NOMO-1 treated with DMSO at 0.1 percent for 48 hours (cell line): ENCODE results near the gene ZNF473.
A peak's percentile ranks its signal among the peaks of the same experiment; 100 is the strongest.

ENCODE experiments used
- DNase-seq: peaks from one replicate; lab custom pipeline; 2025; ENCODE audit not compliant: unreplicated experiment; lab: John Stamatoyannopoulos, UW

The ZNF473 gene

DNA sequence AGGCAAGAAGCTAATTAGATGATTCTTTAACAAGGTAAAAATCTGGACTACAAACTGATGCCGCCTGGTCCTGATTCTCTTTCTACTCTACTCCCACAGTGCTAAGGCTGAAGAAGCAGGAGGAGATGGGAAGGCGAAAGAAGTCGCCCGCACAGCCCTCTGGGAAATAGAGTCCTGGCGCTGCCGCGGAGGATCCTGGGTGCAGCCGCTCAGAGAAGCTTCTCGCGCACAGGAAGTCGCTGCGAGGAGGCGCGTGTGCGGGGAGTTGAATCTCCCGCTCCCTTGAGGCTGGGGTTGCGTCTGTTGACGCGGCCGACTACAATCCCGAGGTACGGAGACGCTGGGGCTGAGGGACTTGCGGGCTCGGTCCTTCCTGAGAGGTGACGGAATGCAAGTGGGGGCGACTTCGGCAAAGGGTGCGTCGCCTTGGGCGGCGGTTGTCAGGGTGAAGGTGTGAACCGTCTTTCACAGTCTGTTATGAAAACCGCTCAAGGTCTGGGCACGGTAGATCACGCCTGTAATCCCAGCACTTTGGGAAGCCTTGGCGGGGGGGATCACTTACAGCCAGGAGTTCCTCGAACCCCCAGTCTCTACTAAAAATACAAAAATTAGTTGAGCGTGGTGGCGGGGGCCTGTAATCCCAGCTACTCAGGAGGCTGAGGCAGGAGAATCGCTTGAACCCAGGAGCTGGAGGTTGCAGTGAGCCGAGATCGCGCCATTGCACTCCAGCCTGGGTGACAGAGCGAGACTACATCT, at the start of gene ZNF473:
Gene ZNF473, plus strand, starts transcription at position 212 of the 756 bp plus-strand sequence. CDS start 5,078 bp downstream, outside the sequence.
- peak; percentile 98 for DNase-seq

DNA sequence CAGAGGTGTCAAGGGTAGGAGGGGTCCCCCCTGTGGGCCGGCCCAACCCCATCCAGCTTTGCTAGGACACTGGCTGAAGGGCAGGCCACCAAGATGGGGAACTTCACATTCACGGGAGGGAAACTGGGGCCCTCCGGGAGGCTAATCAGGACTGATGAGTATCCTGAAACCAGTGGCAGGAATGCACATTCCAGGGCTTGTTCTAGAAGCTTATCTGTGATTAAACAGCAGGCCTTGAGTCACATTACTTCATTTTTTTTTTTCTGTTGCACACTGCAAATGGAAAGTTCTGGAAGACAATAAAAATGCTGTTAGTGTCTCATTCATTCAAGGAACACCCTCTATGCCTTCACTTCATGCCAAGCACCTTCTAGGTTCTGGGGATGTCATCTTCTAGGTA, 49.3 kb upstream of the ZNF473 start:
- DNase-seq = no peak

DNA sequence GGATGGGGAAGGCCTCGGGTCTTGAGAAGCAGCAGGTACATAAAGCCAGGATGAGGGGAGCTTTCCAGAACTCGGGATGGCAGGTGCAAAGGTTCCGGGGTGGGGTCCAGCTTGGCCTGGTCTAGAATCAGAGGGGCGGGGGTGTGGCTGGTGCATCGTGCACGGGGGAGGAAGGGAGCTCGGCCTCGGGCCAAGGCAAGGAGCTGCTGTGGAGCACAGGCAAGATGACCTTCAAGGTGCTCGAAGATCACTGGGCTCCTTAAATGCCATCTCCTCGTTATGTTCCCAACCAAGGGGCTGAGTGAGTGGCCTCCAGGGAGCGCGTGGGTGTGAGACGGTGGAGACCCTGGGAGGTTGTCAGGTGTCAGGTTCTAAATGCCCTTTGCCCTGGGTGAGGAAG, 48.7 kb upstream of the ZNF473 start:
- no peak for DNase-seq

DNA sequence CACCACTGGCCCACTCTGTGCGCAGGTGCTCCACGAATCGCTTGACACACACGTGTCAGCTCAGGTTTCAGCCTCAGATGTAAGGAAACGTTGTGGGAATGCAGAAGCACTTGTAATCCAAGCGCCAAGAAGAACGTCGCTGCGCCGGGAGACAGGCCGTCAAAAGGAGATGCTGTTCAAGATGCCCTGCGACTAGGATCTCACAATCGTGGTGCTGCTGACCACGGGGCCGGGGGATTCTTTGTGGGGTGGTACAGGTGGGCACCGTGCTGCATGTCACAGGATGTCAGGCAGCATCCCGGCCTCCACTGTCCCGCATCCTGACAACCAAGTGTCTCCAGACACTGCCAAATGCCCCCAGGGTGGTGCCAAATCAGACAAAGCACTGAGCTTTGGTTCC, 47.9 kb upstream of the ZNF473 start:
- DNase-seq = no peak

DNA sequence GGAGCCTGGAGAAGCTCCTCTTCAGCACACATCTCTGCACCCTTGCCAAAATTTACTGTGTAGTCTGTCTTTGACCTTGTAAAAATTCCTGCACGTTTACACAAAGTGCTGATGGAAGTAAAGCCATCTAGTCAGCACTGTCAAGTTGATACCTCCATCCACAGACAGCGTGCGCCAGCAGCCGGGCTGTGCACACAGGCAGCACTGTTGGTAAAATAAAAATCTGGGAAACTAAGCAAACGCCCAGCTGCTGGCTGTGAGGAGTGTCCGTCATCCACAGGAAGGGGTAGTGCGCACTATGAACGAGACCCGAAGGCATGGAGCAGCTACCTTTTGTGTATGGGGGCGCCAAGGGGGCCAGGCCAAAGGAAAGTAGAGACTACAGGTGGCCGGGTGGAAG, 47.5 kb upstream of the ZNF473 start:
- no peak for DNase-seq

DNA sequence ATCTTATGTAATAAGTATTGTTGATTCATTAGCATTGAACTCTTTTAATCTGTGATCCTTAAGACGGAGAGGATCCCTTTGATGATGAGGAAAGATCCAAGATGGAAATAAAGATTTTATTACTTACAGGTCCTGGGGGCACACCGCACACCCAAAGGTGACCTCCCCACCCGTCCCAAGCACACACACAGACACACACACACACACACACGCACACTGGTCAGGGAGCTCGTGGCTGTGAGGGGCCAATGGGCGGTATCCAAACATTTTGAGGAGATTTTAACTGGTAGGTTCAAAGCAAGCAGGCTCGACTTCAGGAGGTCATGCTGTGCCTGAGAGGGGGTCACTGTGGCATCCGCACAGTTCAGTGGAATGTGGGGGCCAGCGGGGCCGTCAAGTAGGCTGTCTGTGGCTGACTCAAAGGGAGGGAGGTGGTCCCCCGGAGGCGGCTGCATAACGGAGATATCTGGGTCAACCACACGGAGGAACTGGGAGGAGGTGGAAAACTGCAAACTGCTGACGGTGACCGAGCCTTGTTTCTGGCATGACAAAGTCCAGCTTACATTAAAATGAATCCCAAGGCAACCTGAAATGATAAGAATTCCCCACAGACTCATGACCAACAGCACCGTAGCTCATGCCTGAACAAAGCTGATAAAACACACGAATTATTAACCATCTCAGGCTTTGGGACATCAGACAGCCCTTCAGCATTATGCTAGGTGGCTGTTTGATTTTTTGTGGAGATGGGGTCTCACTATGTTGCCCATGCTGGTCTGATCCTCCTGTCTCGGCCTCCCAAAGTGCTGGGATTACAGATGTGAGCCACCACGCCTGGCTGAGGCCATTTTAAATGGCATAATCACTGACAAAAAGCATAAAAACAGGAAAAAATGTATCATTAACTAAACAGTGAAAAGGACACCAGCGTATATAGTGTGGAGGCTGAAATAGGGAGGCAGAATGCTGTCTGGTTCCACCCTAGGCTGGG, 43.9 kb upstream of the ZNF473 start:
- no peak for DNase-seq

DNA sequence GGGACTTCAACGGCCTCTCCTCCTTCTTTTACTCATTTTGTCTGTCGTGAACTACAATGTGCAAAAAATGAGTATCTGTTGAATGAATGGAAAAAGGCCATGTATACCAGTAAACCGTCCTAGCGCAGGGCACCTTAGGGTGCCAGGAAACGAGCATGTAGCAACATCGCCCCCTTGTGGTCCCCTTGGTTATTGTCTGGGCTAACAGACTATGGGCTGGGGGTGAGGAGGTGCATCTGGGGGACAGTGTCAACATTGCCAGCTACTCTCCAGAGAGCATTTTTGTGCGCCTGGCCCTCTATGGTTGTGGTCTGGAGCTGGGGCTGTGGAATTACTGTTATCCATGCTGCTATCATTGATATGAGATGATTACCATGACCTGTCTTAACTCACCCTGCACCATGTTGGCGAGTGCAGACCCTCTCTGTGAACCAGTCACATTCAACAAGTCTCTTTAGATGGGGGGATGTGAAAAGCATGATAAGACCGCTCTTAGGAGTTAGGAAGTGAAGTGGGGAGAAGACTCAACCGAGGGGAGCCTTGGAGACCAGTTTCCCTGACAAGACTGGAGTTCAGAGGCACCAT, 42.1 kb upstream of the ZNF473 start:
- DNase-seq = peak; percentile 56

DNA sequence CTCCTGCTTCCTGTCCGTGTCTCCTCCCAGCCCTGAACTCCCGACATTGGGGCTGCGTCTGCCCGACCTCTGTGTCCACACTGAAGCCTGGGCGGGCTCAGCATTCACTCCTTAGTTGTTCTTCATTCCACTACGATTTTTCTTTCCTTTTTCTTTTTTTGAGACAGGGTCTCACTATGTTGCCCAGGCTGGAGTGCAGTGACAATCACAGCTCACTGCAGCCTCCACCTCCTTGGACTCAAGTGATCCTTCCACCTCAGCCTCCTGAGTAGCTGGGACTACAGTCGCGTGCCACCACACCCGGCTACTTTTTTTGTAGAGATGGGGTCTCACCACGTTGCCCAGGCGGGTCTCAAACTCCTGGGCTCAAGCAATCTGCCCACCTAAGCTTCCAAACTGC, 41.3 kb upstream of the ZNF473 start:
- DNase-seq = no peak

DNA sequence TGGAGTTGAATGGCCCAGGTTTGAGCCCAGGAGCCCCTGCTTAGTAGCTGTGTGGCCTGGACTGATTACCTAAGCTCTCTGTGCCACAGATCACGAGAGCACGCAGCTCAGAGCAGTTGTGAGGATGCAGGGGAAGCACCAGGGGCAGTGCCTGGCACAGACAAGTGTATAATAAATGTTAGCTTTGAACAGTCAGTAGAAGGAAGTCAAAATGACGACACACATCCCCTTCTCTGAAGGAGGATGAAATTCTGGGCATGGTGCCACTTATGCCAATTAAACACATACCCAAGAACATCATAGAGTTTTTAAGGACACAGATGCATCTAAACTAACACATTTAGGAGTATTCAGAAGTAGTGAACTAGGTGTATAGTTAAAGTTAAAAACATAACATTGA, 39.9 kb upstream of the ZNF473 start:
- no peak for DNase-seq

DNA sequence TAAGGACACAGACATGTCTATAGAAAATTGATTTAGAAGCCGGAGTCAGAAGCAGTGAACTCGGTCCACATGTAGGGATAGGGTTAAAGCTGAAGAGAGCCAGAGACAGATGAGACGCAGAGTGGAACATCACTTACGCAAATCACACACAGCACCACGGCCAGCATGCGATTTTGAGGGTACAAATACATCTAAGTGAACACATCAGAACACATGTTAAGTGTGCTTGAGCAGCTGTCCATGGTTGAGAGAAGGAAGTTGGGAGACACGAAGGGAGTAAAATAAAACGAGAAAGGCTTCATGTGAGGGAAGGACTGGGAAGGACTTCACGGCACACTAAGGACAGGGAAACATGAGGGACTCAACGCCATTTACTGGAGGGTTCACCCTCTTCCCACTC, 39.5 kb upstream of the ZNF473 start:
- no peak for DNase-seq

DNA sequence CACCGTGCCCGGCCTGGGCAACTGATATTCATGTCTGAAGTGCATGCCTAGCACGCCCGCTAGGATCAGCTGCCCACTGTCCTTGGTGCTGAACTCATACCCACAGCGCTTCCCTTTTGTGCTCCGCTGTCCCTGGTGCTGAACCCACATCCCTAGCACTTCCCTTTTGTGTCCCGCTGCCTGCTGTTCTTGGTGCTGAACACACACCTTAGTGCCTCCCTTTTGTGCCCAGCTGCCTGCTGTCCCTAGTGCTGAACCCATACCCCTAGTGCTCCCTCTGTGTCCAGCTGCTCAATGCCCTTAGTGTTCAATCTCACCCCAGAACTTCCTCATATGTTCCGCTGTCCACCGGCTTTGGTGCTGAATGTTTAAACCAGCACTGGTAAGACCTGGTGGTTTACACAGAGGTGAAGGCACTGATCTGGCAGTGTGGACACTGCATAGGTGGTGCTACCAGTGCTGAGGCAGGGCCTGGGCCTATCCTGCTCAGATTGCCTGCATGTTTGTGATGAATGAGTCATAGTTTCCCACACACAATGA, 38.6 kb upstream of the ZNF473 start:
- DNase-seq = peak; percentile 97

DNA sequence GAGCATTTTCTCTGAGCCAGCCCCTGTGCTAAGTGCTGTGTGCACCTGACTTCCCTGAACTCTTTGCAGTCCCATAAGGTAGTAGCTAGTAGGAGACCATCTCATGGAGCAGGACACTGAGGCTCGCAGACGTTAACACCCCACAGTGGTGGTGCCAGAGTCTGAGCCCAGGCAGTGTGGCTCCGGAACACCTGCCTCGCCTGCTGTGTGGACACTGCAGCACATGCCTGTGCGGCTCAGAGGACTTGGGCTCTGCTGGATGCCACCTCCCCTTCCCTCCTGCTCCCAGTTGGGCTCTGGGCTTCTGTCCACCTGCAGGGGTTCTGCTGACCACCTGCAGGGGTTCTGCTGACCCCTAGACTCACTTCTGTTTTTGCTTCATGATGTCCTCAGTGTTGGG, 37.8 kb upstream of the ZNF473 start:
- no peak for DNase-seq

DNA sequence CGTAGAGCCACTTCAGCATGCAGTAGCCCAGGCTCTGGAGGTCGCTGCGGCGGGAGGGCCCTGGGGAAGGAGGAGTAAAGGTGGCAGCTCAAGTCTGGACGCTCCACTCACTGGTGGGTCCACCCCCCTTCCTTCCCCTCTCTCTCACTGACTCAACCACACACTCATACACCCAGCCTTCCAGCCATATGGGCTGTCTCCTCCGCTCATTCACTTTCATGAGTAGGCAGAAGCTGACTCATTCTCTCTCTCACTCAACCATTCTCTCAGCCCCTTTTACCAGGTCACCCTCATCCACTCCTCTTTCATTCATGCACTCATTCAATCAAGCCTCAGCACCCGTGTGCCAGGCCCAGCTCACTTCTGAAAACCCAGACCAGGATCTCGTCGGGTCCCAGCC, 37.4 kb upstream of the ZNF473 start:
- no peak for DNase-seq

DNA sequence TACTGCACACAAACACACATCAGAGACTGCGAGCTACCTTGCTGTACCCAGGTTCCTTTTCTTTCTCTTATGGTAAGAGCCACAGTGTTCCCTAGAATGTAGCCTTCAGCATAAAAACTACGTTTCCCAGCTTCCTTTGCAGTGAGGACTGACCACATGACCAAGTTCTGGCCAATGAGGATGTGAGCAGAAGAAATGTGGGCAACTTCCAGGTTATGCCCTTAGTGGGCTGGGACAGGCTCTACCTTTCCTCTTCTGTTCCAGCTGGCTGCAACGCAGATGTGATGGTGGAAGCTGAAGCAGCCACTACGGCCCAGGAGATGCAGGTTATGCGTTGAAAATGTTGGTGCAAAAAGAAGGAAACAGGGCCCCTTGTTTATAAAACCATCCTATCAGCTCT, 28.1 kb upstream of the ZNF473 start:
- peak; percentile 33 for DNase-seq

DNA sequence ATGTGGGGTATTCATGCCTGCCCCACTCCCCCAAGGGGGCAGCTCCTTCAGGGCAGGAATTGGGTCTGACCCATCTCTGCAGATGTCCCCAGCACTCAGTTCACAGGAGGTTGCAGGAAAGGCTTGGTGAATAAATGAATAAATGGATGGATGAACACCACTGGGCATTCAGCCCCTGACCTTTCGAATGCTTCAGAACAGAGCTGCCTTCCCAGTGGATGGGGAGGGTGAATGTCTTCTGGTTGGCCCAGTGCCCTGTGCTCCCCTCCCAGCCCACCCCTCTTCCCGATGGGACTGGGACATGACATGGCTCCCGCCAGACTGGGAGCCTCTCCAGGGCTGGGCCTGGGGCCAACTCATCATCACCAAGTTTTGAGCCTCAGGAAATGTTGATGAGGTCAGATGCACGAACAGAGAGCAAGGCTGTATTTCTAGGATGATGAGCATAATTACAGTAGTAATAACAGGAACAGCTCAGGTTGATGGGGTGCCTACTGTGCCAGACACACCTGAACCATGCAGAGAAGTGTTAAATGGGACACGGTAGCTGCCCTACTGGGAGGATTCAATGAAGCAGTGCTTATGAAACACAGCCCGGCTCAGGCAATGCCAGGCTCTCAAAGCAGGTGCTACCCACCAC, 26.3 kb upstream of the ZNF473 start:
- no peak for DNase-seq

DNA sequence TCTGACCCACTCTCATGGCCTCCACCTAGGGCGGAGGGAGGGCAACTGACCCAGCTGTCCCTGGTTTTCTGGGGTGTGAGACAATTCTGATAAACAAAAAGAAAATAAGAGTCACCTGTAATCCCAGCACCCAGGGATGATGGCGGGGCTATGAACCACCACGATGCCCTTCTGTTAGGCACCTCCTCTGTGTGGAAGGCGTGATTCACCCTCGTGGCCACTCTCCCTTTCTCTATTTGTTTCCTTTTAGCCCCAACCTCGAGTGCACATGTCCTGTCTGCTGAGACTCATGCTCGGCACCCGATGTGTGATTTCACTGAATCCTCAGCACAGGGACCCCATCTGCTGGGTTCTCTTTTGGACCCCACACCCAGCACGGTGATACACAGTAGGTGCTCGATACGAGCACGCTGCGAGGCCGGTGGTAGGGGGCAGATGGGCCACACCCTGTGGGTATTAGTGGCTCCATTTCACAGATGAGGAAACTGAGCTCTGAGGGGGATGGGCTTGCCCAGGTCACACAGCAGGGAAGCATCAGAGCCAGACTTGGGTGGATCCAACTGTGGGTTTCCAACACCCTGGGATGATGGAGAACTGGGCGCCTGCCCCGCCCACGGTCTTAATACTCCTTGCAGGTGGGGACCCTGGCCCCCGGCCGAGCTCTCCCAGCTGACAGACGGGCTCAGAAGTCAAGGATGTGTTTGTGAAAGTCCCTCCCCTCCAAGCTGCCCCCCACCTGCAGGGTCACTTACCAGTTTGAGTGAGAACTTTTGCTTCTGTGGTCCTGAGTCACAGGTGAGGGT, 25.6 kb upstream of the ZNF473 start:
- no peak for DNase-seq

DNA sequence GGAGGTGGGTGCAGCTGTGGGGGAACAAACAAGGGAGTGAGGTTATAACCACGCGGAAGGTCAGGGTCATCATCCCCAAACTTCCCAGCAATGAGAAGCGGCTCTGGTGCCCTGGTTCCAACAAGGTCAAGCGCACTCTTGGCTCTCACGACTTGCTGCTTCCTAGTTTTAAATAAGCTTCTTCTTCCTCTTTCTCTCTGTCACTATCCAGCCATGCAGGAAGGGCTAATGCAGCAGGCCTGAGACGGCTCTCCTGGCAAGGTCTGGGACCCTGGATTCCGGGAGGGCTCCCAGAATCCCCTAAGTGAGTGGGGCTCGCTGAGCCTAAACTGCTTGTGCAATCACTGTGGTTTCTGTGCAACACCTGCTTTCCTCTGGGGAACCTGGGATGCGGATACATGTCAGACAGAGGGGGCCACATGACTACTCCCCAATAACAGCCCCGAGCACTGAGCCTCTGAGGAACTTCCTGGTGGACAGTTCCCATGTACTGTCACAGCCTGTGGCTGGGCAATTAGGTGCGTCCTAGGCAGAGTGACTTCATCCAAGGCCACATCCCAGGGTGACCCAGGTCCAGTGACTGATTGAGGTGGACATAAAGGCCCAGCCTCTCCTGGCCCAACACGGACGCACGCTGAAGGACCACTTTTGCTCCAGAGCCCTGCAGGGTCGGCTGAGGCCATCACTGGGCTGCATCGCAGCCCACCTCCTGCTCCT, 24.8 kb upstream of the ZNF473 start:
- DNase-seq = peak; percentile 49

DNA sequence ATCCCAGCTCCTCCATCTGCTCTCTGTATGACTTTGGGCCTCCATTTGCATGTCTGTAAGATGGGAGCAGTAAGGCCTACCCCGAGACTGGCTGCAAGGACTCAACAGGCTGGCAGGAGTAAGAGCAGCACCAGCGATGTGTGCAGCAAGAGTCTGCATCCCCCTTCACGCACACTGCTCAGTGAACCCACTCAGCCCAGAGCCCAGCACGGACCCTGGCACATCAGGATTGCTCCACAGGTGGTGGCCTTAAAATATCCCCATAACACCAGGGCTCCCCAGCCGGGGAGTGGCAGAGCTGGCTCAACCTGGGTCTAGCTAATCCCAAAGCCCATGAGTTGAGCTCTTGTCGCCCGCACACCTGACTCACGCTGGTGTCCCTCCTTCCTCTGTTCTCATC, 24.0 kb upstream of the ZNF473 start:
- no peak for DNase-seq

DNA sequence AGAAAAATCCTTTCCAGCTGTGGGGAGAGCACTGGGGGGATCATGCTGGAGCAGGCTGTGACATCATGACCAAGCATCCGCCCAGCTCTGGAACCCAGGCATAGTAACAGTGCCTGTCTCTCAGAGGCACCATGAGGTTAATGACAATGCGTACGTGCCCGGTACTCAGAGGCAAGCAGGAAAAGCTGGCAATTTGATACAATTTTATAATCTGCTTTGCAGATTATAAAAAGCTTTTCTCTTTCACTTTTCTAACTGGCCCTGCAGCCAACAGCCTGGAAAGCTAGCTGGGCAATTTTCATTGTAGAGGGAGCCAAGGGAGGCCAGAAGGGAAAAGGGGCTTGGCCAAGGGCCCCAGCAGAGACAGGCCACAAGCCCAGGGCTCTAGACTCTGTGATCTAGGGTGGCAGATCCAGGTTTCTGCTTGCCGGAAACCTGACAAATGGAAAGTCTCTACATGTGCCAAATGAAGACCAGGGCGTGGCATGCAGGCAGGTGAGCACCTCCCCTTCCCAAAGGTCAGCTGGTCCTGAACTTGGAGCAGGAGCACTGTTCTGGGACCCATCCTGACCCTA, 23.3 kb upstream of the ZNF473 start:
- no peak for DNase-seq
